ENCODE results near the gene SNRNP200. TPM values are rescaled to one million over a fixed set of nuclear protein-coding genes. Genes with fewer than 3 reads are reported as not detected.

Gene SNRNP200
- polyA plus RNA-seq, 1 donor (not counting 4 experiments of a cell fraction or from before 2014, with no cell fraction given) = 78.4 TPM

DNA sequence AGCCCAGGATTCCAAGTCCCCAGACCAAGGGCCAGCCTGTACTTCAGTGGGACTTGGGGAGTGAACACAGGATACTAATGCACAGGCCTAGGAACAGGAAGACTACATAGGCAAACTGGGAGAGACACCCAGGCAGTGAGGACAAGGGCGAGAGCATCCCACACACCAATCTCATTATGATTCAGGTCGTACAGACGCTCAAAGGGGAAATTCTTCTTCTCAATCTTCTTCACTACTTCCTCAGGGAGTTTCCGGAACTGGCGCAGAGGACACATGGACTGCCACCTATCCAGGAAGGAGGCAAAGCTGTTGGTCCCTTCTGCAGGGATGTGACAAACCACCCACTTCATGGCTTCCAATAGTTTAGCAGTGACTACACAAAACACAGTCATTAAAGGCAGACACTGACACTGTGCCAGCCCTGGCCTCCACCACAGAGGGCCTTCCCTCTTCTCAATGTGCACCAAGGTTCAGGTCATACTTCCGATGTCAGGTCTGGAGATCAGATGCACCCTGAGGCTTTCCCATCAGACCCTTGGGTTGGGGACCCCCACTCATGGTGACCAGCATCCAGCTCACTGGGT lies 18.0 kb downstream of the SNRNP200 start:
- no peak overlapping the region for H3K4me3 ChIP-seq (ENCODE audit: control insufficient read depth in 2 of 3, extremely low read depth in 1 of 3, insufficient read depth in 2 of 3, low read depth in 1 of 3, low read length in 3 of 3)
- no peaks in the 10 kb centered on the region for H4K20me1 ChIP-seq (ENCODE audit: control insufficient read depth, extremely low read depth, insufficient read depth, low read length)
- TF ChIP-seq, protein P1, sequence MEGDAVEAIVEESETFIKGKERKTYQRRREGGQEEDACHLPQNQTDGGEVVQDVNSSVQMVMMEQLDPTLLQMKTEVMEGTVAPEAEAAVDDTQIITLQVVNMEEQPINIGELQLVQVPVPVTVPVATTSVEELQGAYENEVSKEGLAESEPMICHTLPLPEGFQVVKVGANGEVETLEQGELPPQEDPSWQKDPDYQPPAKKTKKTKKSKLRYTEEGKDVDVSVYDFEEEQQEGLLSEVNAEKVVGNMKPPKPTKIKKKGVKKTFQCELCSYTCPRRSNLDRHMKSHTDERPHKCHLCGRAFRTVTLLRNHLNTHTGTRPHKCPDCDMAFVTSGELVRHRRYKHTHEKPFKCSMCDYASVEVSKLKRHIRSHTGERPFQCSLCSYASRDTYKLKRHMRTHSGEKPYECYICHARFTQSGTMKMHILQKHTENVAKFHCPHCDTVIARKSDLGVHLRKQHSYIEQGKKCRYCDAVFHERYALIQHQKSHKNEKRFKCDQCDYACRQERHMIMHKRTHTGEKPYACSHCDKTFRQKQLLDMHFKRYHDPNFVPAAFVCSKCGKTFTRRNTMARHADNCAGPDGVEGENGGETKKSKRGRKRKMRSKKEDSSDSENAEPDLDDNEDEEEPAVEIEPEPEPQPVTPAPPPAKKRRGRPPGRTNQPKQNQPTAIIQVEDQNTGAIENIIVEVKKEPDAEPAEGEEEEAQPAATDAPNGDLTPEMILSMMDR (optimal IDR thresholded peaks at IDR 0.05 in 1 of 3, IDR thresholded peaks at IDR 0.05 in 1 of 3, conservative IDR thresholded peaks at IDR 0.05 in 1 of 3; ENCODE audit: extremely low read depth in 1 of 3, insufficient read depth in 2 of 3, low read length in 3 of 3) = no peak
- TF ChIP-seq EZH2 (IDR thresholded peaks at IDR 0.05; ENCODE audit: low read length) = no peak
- no peak overlapping the region for H2AFZ ChIP-seq (ENCODE audit: control insufficient read depth, low read length)
- no peak overlapping the region for H3K27ac ChIP-seq (ENCODE audit: control insufficient read depth, insufficient read depth, low read length)
- no peak for DNase-seq (ENCODE audit: low read depth, low spot score)
- H3K36me3 ChIP-seq (ENCODE audit: control insufficient read depth in 2 of 2, extremely low read depth in 1 of 2, insufficient read depth in 2 of 2, low read length in 2 of 2) = peaks cover 67 to 75% of the 10 kb centered on the region in 2 experiments
- H3K9me1 ChIP-seq (ENCODE audit: control insufficient read depth, extremely low read depth, insufficient read depth, low read length) = no peaks in the 10 kb centered on the region
- no peaks in the 10 kb centered on the region for H3K27me3 ChIP-seq (ENCODE audit: control insufficient read depth, extremely low read depth, insufficient read depth, low read length)
- no peak overlapping the region for H3K9ac ChIP-seq (ENCODE audit: control insufficient read depth, extremely low read depth, insufficient read depth, low read length)
- dilution Hi-C loops (cut with MboI; ENCODE audit: extremely low pct_ligation_motif_present, low sequenced_read_pairs) = no loop called here
- no peaks in the 10 kb centered on the region for H3K79me2 ChIP-seq (ENCODE audit: control insufficient read depth, insufficient read depth, low read length)
- no peaks in the 10 kb centered on the region for H3K9me3 ChIP-seq (ENCODE audit: control insufficient read depth, low read depth, low read length)
- FAIRE-seq = no peak
- no peaks in the 10 kb centered on the region for H3K4me1 ChIP-seq (ENCODE audit: control insufficient read depth, extremely low read depth, insufficient read depth, low read length)
- H3K4me2 ChIP-seq (ENCODE audit: control insufficient read depth, extremely low read depth, insufficient read depth, low read depth, low read length) = no peak overlapping the region

DNA sequence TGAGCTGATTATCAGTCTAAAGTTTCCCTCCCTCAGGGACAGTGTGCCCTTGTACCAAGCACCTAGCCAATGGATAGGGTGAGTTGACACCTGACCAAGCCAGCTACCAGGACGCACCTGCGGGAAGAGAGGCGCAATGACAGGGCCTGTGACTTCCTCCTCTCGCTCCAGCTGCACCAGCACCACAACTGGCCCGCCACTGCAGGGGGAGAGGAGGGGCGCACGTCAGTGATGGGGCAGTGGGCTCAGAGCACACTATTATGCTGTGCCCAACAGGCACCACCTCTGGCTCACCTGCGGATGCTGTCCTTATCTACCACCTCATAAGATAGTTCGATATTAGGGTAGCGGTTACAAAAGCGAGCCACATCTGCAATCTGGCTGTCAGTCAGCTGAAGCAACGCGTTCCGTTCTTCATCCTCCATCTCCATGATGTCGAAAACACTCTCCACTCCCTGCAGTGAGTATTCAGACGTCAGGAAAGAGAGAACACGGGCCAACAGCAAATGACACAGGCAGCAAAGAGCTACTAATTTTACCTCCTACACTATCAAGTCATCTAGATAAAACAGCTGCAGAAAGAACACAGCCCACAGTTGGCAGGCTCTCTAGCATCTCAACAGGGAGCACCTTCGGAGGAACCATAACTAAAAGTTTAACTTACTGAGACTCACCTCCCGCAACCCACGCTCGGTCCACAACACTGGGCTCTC lies 28.4 kb downstream of the SNRNP200 start:
- FAIRE-seq (no peak), DNase-seq (ENCODE audit: low read depth, low spot score) (no peak)
- dilution Hi-C loops (cut with MboI; ENCODE audit: extremely low pct_ligation_motif_present, low sequenced_read_pairs) = no loop called here
- Histone ChIP-seq H3K79me2 (ENCODE audit: control insufficient read depth, insufficient read depth, low read length) (no peaks in the 10 kb centered on the region), H3K4me3 (ENCODE audit: control insufficient read depth in 2 of 3, extremely low read depth in 1 of 3, insufficient read depth in 2 of 3, low read depth in 1 of 3, low read length in 3 of 3) (no peak overlapping the region), H3K27ac (ENCODE audit: control insufficient read depth, insufficient read depth, low read length) (no peak overlapping the region), H4K20me1 (ENCODE audit: control insufficient read depth, extremely low read depth, insufficient read depth, low read length) (no peaks in the 10 kb centered on the region), H3K4me2 (ENCODE audit: control insufficient read depth, extremely low read depth, insufficient read depth, low read depth, low read length) (no peak overlapping the region), H3K36me3 (ENCODE audit: control insufficient read depth in 2 of 2, extremely low read depth in 1 of 2, insufficient read depth in 2 of 2, low read length in 2 of 2) (peaks cover 32 to 47% of the 10 kb centered on the region in 2 experiments), H3K9ac (ENCODE audit: control insufficient read depth, extremely low read depth, insufficient read depth, low read length) (no peak overlapping the region), H3K9me3 (ENCODE audit: control insufficient read depth, low read depth, low read length) (no peaks in the 10 kb centered on the region), H3K9me1 (ENCODE audit: control insufficient read depth, extremely low read depth, insufficient read depth, low read length) (no peaks in the 10 kb centered on the region), H3K27me3 (ENCODE audit: control insufficient read depth, extremely low read depth, insufficient read depth, low read length) (no peaks in the 10 kb centered on the region), H3K4me1 (ENCODE audit: control insufficient read depth, extremely low read depth, insufficient read depth, low read length) (no peaks in the 10 kb centered on the region), H2AFZ (ENCODE audit: control insufficient read depth, low read length) (no peak overlapping the region)
- TF ChIP-seq, protein P1 (optimal IDR thresholded peaks at IDR 0.05 in 1 of 3, IDR thresholded peaks at IDR 0.05 in 1 of 3, conservative IDR thresholded peaks at IDR 0.05 in 1 of 3; ENCODE audit: extremely low read depth in 1 of 3, insufficient read depth in 2 of 3, low read length in 3 of 3) = no peak
- TF ChIP-seq EZH2 (IDR thresholded peaks at IDR 0.05; ENCODE audit: low read length) = no peak
